ENCODE results near the gene PTPRN2.

Gene PTPRN2

GRCh38 chr7:158322616-158323530 is 264.8 kb downstream of the PTPRN2 start:
- TF ChIP-seq CTCF (IDR thresholded peaks at IDR 0.05) (no peak), ZFX (IDR thresholded peaks at IDR 0.05; ENCODE audit: borderline replicate concordance) (no peak)

DNA sequence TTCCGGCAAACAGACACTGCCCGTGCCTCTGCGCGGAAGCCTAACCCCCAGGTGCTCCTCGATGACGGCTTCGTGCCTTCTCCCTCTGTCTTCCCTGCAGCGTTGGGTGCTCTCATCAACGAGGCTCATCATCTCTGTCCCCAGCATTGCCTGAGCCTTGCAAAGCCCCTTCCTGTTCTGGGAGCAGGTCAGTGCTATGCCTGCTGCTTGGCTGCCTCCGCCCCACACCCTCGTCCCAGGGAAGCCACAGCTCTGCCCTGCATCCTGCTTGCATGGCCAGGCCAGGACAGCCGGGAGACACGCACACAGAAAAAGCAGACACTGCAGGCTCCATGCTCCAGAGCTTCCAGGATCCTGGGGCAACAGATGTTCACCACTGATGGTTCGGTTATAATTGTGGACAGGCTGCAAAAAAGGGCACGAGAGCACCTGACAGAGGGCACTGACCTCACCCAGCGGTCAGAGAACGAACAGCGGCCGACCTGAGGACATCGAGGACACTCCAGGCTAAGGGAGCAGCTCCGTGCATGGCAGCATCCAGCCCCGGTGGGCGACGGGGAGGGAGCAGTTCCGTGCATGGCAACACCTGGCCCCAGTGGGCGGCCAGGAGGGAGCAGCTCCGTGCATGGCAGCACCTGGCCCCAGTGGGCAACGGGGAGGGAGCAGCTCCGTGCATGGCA is 265.5 kb downstream of the PTPRN2 start:
- no peak for TF ChIP-seq ZFX (IDR thresholded peaks at IDR 0.05; ENCODE audit: borderline replicate concordance)
- TF ChIP-seq CTCF (IDR thresholded peaks at IDR 0.05) = no peak
- no peak overlapping the region for H3K27ac ChIP-seq

More at GRCh38 chr7:158322616-158323530, 264.8 kb downstream of the PTPRN2 start:
- H3K27ac ChIP-seq = no peak overlapping the region

GRCh38 chr7:158321056-158321700 is 266.4 kb downstream of the PTPRN2 start:
- no peak for TF ChIP-seq CTCF (IDR thresholded peaks at IDR 0.05)
- TF ChIP-seq ZFX (IDR thresholded peaks at IDR 0.05; ENCODE audit: borderline replicate concordance) = no peak
- H3K27ac ChIP-seq = no peak overlapping the region

DNA sequence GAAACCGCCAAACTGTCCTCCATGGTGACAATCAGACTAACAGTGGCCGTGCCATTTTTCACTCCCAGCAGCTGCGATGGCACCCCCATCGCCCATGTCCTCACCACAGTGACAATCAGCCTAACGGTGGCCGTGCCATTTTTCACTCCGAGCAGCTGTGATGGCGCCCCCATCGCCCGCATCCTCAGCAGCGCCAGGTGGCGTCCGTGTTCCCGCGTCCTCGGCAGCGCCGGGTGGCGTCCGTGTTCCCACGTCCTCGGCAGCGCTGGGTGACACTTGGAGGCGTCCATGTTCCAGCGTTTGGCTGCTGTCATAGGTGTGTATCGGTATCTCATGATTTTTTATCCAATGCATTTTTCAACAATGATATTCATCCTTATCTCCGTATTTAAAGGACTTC is 267.3 kb downstream of the PTPRN2 start:
- no peak overlapping the region for H3K27ac ChIP-seq
- TF ChIP-seq CTCF (IDR thresholded peaks at IDR 0.05) = no peak
- TF ChIP-seq ZFX (IDR thresholded peaks at IDR 0.05; ENCODE audit: borderline replicate concordance) = no peak

DNA sequence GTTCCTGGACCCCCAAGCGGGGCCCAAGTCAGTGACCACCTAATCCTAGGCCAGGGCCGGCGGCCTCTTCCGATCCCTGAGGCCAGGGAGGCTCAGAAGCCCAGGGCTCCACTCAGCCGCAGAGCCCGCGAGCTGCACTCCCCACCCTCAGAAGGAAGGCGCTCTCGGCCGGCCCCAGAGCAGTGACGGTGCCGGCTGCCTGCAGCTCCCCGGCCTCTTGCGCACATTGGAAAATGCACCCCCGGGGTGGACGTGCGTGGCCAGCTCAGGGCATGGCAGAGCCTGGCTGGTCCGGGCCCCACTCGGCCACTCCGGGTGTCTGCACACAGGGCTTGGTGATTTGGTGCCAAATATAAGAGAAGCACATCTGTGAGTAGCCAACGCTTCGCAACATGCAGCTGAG is 269.1 kb downstream of the PTPRN2 start:
- TF ChIP-seq CTCF (IDR thresholded peaks at IDR 0.05) (no peak), ZFX (IDR thresholded peaks at IDR 0.05; ENCODE audit: borderline replicate concordance) (no peak)
- no peak overlapping the region for H3K27ac ChIP-seq

DNA sequence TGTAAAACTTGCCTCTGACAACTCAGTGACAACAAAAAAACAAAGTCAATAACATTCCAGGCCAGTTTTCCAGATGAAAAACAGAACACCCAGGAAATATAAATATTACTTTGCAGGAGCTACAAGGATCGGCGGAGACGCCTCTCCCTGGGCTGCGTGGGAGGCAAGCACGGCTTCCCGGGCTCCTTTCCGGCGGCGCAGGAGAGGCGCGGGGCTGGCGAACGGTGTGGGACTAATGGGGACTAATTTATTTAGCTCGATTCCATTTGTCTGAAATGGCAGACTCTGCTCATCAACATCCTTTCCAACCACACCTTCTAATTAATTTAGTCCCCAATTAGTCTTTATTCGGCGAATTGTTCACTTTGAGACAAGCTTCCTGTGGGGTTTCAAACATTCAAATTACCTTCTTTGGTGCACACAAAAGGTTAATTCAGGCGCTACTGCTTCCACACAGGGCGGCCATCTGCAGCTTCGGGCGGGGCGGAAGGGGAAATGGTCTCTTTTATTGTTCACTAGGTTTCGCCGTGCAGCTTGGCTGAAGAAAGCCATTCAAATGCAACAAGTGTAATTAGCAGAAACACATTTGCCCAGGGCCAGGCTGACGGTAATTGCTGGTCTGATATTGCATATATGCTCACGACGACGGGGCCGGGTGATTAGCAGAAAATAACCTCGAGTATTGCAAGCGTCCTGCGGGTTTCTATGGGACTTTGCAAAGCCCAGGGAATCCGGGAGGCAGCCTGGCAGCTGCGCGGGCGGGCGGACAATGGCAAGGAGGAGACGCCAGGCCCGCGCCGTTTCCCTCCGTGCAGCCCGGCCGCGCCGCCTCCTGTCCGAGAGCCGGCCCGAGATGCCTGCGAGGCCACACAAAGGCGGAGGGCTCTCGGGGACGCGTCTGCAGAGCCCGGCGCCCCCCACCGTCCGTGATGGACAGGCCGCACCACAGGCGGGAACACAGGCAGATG is 270.1 kb downstream of the PTPRN2 start:
- H3K27ac ChIP-seq = no peak overlapping the region
- TF ChIP-seq CTCF (IDR thresholded peaks at IDR 0.05) (no peak), ZFX (IDR thresholded peaks at IDR 0.05; ENCODE audit: borderline replicate concordance) (no peak)
